HL-60 (cell line): ENCODE data around the gene ANKRD49.

Experiments used
- GABPA ChIP-seq: IDR thresholded peaks from 2 replicates; pipeline ENCODE4 v1.6.1; 2012; ENCODE audit warnings: low read depth
- POLR2AphosphoS5 ChIP-seq: IDR thresholded peaks from 2 replicates; pipeline ENCODE4 v1.6.1; 2012; ENCODE audit warnings: low read depth
- REST ChIP-seq: IDR thresholded peaks from 2 replicates; pipeline ENCODE4 v1.6.1; 2012; ENCODE audit warnings: low read depth; ENCODE audit not compliant: insufficient replicate concordance
- TF ChIP-seq, protein P1 (sequence below): IDR thresholded peaks from one replicate; pipeline ENCODE4 v1.5.1; 2011; ENCODE audit warnings: low read length, control low read depth, inconsistent platforms; ENCODE audit not compliant: insufficient read depth

DNA sequence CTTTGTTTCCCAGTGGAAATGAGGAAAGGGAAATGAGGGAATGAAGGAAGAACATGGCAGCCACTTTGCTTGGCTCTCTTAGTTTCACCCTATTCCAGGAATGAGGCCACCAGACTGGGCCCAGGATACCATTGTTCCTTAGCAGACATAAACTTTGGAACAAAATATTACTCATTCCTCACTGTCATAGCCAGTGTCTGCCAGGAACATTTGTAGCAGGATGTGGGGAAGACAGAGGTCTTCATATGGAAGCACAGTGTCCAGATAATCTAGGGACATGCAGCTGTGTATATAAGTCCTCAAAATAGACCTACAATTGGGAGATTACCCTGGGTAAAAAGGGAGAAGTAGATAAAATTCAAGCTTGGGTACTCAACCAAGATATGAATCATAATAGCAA lies 34.8 kb downstream of the ANKRD49 start:
- TF ChIP-seq POLR2AphosphoS5: no peak
- TF ChIP-seq, protein P1, sequence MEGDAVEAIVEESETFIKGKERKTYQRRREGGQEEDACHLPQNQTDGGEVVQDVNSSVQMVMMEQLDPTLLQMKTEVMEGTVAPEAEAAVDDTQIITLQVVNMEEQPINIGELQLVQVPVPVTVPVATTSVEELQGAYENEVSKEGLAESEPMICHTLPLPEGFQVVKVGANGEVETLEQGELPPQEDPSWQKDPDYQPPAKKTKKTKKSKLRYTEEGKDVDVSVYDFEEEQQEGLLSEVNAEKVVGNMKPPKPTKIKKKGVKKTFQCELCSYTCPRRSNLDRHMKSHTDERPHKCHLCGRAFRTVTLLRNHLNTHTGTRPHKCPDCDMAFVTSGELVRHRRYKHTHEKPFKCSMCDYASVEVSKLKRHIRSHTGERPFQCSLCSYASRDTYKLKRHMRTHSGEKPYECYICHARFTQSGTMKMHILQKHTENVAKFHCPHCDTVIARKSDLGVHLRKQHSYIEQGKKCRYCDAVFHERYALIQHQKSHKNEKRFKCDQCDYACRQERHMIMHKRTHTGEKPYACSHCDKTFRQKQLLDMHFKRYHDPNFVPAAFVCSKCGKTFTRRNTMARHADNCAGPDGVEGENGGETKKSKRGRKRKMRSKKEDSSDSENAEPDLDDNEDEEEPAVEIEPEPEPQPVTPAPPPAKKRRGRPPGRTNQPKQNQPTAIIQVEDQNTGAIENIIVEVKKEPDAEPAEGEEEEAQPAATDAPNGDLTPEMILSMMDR: no peak
- TF ChIP-seq REST: no peak
- no peak for TF ChIP-seq GABPA
